Gastrocnemius medialis (tissue), 4 donors: ENCODE results near the gene ISL2.

Experiments
- CTCF ChIP-seq, 5 experiments: fragments of 450-650 bp in 3 of 5; fragments of 200-600 bp in 2 of 5; sonication (generic) in 2 of 5; IDR thresholded peaks in 4 of 5; conservative IDR thresholded peaks in 1 of 5; 1 replicate in 4 of 5; 2 replicates in 1 of 5; pipeline ENCODE4 v1.5.1; 2016 to 2019; ENCODE audit warnings: antibody characterized with exemption in 5 of 5, mild to moderate bottlenecking in 3 of 5, moderate library complexity in 3 of 5
- POLR2A ChIP-seq, 2 donors: fragments of 450-650 bp; IDR thresholded peaks; one replicate each; pipeline ENCODE4 v1.6.1; 2017; ENCODE audit warnings: antibody characterized with exemption in 2 of 2, mild to moderate bottlenecking in 2 of 2, moderate library complexity in 2 of 2

GRCh38 chr15:76337059-76337695 is 604 bp downstream of the ISL2 start:
- TF ChIP-seq CTCF (IDR thresholded peaks at IDR 0.05 in 4 of 5, conservative IDR thresholded peaks at IDR 0.05 in 1 of 5) (no peak), POLR2A (IDR thresholded peaks at IDR 0.05) (no peak)
